Glomerular endothelial cell (primary cell): ENCODE measurements around the gene RINT1. TPM values are rescaled to one million over a fixed set of nuclear protein-coding genes. Genes with fewer than 3 reads are reported as not detected.
A peak's percentile ranks its signal among the peaks of the same experiment; 100 is the strongest.
"Not testable (repeated sequence)": the region's sequence is repeated elsewhere in the genome, so short reads cannot be mapped to it uniquely, and the experiment has no call there.

Source experiments
- DNase-seq: peaks from one replicate; pipeline ENCODE4 v3.0.0-alpha.2; 2011; ENCODE audit warnings: low read depth, low spot score; ENCODE audit errors: extremely low read depth
- total RNA-seq: library from RNA; depleted of rRNA; stranded (reverse); fragments of >200 nt; gene quantifications from 2 replicates; pipeline ENCODE4 v1.2.3, GENCODE V29; 2015

The RINT1 gene
- 16.6 and 16.8 TPM in 2 replicates for total RNA-seq

DNA sequence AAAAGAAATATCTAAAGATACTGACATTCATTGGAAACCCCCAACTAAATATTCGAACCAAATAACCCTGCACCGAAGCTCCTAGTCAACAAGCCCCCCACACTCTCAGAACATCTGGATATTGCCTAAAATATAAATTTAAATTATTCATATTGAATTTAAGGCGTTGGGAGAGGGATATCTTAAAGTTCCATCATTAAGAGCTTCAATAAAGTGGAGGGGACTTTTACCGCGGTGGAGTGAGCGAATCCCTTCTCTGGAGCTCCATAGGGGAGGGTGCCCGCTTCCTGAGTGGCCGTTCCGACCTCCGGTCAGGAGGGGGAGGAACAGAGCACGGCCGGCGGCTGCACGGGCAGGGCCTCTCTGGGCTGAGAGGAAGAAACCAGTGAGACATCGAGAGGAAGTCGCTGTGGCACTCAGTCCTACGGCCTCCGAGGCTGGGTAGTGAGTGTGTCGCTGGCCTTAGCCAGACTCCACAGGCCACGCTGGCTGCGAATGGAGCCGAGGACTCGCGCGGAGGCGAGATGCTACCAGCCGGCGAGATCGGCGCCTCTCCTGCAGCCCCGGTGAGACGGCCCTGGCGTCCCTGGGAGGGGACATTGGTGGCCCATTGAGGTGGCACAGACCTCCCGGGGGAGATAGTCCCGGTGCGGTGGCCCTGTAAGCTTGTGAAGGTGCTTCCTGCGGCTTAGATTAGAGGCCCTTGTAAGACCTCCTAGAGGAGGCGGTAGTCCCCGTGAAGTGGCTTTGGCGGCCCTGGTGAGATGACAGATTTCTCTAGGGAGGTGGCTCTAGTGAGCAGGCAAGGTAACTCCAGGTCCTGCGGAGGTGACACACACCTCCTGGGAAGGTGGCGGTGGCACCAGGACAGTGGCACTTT, at the start of gene RINT1:
Gene RINT1, plus strand, starts transcription at position 410 of the 880 bp plus-strand sequence. Its CDS starts 115 bp downstream, at position 525.
- peak; percentile 50 for DNase-seq

DNA sequence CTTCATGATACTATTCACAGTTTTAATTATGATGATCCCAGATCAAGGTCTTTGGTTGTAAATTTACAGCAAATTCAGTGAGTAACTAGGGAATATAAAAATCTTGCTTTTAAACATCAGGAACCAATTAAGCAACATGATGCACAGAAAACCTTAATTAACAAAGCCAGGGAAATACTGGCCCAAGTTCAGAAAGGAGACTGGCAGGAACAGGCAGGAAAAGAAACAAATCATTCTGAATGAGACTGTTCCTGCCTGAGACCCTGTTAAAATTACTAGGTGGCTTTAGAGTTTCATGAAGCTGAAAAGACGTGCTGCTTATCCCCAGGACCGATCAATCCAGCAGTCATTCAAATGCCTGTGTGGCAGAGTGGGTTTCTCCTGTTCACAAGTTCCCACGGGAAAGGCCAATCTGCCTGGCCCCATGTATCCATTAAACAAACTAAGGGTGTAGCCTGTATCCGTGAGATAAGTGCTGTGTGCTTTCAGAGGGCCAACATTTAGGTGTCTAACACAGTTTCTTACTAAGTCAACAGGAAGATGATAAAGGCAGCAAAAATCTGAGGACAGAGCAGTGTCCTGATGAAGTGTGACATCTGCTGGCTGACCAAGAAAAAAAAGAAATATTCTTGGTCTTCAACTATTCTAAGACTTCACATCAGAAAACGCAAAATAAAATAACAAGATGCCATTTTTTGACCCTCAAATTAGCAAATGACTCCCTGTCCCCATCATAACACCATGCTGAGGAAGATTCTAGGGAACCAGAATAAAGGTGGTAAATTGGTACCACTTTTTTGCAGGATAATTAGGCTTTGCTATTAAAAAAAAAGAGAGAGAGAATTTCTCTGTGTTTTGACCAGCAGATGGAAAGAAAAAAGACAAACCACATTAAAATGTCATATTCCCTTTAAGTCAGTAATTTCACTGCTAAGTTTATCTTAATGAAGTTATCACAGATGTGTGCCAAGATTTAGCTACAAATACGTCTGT, 44.1 kb upstream of the RINT1 start:
- DNase-seq, result peak; percentile 98

DNA sequence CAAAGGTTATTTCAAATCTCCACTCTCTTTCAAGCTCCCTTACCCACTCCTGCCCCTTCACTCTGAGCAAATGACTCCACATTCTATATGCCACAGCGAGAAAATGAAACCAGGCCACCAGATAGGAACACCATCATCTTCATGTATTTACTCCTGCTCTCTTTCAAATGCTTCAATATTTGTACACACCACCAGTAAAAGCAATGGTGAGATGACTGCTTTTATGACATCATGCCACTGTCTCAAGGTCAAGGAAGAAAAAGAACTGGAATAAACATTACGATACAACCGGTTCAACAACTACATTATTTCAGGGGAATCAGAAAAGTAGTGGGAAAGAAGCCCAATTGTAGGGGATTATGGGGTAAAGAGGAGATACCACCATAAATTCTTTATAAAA, 42.6 kb upstream of the RINT1 start:
- no peak for DNase-seq

DNA sequence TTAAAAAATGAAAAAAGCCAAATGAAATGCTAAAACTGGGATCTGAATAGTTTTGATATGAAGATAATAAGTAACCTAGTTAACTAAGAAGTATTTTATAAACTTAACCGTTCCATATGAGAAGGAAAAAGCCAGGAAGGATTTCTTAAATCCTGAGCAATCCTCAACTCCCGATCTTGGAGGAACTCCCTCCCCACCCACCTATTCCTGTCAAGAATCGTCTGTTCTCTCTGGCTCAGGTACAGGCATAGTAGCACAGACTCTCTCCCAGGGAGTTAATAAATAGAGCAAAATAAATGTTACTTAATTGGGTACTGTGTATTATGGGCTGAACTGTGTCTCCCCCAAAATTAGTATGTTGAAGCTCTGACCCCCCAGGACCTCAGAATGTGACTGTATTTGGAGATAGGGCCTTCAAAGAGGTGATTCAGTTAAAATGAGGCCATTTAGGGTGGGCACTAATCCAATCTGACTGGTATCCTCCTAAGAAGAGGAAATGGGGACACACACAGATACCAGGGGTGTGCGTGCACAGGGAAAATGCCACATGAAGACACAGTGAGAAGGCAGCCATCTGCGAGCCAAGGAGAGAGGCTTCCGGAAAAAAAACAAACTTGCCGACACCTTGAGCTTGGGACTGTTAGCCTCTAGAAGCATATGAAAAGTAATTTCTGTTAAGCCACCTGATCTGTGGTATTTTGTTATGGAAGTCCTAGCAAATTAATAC, 38.6 kb upstream of the RINT1 start:
- no peak for DNase-seq

DNA sequence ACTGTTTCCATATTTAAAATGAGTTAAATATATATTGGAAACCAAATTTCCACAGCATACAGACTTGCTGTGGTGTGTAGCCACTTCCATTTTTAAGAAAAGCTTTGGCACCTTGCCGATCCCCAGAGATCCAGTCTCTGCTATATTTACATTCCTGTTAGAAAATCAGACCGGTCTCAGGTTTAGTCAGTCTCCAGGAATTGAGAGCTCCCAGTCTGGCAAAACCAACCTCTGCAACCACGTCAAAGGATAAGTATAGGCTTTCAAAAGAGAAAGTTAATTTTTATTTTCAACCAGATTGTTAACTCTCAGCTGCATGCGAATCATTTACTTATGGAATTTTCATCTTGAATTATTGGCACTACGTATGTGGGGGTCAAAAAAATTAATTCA, 38.1 kb upstream of the RINT1 start:
- DNase-seq, result no peak

DNA sequence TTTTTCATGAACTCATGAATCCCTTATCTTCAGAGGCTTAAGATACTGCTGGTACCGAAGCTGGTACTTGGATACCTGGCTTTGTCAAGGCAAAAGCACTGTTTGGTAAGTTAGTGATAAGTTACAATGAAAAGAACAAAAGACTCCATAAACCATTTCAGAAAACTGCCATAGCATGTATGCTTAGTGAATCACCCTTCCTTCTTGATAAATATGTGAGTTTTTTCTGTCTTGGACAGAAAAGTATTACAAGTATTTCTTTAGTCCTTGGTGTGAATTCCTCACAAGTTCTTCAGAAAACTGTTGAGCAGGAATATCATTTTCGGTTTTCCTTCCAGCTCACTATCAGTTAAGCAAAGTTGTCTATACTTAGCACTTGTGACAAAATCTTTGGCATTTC, 35.5 kb upstream of the RINT1 start:
- DNase-seq, result no peak

DNA sequence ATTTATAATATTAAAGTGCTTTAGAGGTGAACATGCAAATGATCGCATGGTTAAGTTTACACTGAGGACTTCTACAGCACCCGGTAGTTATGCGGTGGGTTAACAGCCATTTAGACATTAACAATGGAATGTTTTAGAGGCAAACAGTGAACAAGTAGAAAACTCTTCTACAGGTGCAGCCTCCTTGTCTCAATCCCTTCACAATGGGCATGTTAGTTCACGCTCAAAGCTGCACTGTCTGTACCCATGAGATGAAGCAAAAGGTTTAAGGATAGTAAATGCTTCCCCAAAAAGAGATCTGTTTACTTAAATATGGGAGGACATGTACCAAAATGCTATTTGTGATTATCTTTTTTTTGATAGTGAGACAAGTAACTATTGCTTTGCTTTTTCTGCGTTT, 35.0 kb upstream of the RINT1 start:
- no peak for DNase-seq

DNA sequence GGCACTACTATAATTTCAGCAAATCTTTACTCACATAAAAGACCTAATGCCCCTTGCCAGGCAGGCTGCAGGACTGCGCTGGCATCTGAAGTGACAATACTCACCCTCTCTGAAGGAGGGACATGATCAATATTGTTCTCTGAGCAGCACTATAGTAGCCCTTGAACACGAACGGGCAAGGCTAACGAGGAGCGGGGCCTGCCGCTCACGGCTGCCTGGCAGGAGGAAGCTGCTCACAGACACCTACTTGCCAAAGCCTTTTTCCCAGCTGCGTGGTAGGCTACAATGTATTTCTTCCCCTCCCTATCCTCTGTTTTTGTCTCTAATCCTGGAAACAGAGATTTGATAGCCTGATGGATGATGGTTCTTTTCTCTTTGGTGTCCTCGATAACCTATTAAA, 29.8 kb upstream of the RINT1 start:
- DNase-seq, result no peak

DNA sequence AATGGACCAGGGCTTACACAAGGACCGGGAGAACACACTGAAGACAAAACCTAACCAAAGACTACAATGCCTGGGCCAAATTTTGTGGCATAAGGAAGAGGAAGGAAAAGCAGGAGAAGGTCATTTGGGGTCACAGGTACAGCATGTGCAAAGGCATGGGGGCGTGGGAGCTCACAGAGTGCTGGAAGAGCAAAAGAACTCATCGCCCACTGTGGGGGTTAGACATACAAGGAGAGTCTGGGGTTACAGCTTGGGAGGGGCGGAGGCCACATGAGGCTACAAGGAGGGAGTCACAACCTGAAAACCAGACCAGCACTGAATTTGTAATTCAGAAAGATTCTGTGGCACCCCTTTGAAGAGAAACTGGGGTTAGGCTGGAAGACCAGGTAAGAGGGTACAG, 19.6 kb upstream of the RINT1 start:
- DNase-seq, result no peak

DNA sequence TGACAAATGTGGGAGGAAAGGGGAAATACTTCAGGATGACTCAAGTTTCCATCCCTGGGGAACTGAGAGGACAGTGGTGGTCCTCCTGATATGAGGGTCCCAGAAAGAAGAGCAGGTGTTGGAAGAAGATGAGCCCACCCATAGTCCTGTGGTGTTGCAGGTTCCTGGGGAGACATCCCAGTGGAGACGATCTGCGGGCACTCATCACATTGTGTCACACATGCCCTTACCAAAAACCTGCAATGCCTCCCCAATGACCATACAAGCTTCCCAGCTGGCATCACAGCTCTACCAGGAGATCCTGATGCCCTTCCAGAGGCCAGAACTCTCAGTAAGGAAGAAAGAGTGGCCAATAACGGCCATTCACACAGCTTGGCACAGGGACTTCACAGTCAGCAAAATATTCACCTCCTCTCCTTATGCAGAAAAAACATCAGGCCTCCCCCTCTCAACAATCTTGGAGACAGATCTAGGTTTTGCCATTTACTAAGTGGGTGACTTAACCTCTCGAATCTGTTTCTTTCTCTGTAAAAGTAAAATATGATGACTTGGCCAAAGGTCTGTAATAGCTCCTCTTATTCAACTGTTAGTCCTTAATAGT, 19.0 kb upstream of the RINT1 start:
- no peak for DNase-seq

DNA sequence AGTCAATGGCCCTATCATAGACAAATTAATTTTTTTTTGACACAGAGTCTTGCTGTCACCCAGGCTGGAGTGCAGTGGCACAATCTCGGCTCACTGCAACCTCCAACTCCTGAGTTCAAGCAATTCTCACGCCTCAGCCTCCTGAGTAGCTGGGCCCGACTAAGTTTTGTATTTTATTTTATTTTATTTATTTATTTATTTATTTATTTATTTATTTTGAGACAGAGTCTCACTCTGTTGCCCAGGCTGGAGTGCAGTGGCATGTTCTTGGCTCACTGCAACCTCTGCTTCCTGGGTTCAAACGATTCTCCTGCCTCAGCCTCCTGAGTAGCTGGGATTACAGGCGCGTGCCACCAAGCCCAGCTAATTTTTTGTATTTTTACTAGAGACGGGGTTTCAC, 16.4 kb upstream of the RINT1 start:
- DNase-seq, result not testable (repeated sequence)

DNA sequence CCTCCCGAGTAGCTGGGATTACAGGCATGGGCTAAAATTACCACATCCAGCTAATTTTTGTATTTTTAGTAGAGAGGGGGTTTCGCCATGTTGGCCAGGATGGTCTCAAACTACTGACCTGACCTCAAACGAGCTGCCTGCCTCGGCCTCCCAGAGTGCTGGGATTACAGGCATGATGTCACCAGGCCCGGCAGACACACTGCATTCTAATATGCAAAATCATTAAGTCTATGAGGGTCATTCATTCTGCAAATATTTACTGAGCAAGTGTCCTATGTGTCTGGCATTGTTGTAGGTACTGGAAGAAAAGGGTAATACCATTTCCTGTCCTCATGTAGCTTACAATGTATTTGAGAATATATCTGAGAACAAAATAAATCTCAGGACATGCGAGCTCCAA, 12.6 kb upstream of the RINT1 start:
- no peak for DNase-seq

DNA sequence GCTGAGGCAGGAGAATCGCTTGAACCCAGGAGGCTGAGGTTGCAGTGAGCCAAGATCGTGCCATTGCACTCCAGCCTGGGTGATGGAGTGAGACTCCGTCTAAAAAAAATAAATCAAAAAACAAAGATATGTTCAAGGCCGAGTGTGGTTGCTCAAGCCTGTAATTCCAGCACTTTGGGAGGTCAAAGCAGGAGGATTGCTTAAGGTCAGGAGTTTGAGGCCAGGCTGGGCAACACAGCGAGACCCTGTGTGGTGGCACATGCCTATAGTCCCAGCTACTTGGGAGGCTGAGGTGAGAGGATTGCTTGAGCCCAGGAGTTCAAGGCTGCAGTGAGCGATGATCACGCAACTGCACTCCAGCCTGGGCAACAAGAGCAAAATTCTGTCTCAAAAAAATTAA, 11.4 kb upstream of the RINT1 start:
- not testable (repeated sequence) for DNase-seq

DNA sequence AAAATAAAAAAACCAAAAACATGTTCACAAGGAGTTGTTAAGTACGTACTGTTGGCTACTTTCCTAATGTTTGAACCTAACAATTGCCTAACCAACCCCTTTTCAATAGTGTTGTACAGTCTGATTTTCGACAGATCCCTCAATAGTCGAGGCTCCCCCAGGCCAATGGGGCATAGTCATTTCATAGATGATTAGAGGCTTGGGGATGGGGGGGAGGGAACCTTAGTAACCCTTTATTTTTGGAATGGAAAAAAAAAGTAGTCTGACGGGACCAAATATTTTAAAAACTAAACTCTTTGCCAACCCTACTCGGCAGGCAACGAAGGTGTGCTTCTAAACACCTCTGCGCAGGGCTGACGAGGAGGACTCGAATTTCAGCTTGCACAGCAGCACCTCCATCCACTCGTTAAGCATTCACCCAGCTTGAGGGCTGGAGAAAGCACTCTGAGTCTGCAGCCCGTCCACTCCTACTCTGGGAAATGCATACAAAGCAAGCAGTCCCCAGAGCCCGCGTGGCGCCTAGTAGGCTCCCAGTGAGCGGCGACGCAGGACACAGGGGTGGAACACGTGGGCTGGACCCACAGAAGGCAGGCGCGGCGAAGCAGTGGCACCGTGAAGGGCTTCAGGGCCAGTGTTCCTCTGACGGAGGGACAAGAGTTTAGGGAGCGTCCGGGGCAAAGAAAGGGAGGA, 10.8 kb upstream of the RINT1 start:
- DNase-seq, result no peak

DNA sequence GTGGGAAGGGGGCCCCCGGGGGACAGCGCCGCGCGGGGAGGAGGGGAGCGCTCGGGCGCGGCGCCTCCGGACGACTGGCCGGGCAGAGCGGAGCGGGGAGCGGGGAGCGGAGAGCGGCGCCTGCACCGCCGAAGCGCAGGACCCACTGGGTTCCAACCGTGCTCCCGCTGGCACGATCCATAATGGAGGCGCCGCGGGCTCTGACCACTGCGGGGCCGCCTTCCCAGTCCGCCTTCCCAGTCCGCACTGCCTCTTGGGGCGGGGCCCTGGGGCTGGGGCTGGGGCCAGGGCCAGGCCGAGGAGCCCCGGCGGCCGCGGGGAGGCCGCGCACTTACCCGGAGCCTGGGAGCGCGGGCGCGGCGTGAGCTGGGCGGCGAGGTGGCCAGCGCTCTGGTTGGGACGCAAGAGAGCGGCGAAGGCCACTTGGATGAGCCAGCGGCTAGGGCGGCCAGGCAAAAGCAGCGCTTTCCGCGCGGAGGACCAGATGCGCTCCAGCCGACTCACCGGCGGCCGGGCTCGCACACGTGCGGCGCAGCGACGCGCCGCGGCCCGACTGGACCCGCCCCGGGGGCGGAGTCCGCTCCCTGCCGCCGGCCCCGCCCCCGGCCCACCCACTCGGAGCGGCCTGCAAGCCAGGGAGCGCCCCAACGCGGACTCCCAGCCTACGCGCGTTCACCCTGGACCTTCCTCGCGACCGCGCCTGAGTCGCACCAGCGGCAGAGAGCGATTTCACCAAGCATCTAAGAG, 10.1 kb upstream of the RINT1 start, which contains the start of gene PUS7:
Gene PUS7, minus strand, starts transcription at position 555 of the 747 bp plus-strand sequence. CDS start 13,759 bp downstream, outside the sequence.
- no peak for DNase-seq

DNA sequence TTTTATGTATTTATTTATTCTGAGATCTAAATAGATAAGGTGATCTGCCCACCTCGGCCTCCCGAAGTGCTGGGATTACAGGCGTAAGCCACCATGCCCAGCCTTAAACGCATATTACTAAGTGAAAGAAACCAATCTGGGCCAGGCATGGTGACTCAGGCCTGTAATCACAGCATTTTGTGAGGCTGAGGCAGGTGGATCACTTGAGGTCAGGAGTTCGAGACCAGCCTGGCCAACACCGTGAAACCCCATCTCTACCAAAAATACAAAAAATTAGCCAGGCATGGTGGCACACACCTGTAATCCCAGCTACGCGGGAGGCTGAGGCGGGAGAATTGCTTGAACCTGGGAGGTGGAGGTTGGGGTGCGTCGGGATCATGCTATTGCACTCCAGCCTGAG, 7.6 kb upstream of the RINT1 start:
- DNase-seq, result not testable (repeated sequence)

DNA sequence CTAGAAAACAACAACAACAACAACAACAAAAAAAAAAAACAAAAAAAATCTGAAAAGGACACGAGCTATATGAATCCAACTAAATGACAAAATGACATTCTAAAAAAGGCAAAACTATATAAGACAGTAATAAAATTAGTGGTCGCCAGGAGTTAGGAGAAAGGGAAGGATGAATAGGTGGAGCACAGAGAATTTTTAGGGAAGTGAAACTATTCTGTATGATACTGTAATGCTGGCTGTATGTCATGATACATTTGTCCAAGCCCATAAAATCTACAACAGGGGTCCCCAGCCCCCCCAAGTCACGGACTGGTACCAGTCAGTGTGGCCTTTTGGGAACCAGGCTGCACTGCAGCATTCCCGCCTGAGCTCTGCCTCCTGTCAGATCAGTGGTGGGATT, 7.2 kb upstream of the RINT1 start:
- no peak for DNase-seq

DNA sequence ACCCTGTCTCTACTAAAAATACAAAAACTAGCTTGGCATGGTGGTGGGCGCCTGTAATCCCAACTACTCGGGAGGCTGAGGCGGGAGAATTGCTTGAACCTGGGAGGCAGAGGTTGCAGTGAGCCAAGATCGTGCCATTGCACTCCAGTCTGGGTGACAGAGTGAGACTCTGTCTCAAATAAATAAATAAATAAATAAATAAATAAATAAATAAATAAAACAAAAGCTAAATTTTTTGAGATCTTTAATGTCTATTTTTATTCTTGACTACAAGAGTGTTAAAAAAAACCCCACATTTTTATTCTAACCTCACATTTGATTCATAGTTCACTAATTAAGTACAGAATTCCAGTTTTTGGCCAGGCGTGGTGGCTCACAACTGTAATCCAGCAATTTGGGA, 4.3 kb upstream of the RINT1 start:
- not testable (repeated sequence) for DNase-seq

DNA sequence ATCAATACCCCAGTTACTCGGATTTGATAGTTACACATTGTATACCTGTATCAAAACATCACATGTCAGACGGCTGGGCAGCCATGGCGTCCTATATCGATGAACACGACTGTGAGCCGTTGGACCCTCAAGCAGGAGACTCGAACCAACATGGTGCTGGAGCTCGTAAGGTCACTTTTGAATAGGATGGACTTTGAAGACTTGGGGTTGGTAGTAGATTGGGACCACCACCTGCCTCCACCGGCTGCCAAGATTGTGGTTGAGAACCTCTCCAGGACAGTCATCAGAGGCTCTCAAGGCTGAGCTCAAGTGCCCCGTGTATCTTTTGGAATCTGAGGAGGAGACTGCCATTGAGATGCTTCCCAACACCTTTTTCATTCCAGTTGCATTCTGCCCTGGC, 1.9 kb upstream of the RINT1 start:
- no peak for DNase-seq
